HepG2 (cell line): Measurements from ENCODE around the gene OPRL1. TPM values are rescaled to one million over a fixed set of nuclear protein-coding genes. Genes with fewer than 3 reads are reported as not detected.

Experiments
- ARNT ChIP-seq: fragments of 450-650 bp; IDR thresholded peaks from 2 replicates; pipeline ENCODE4 v1.6.1; 2017
- BCL6 ChIP-seq: IDR thresholded peaks from 2 replicates; pipeline ENCODE4 v1.6.1; 2016; ENCODE audit warnings: missing genetic modification reagents, missing compliant biosample characterization
- GMEB2 ChIP-seq: IDR thresholded peaks from 2 replicates; pipeline ENCODE4 v1.6.1; 2016; ENCODE audit warnings: missing biosample characterization, missing genetic modification reagents, low read depth
- GRHL1 ChIP-seq: sonication (generic); formaldehyde crosslinking; conservative IDR thresholded peaks from 2 replicates; pipeline ENCODE4 v1.8.0; 2022; ENCODE audit warnings: missing genetic modification reagents
- KAT7 ChIP-seq: IDR thresholded peaks from 2 replicates; pipeline ENCODE4 v1.6.1; 2018; ENCODE audit warnings: borderline replicate concordance, missing compliant biosample characterization
- KDM2A ChIP-seq: sonication (generic); formaldehyde crosslinking; IDR thresholded peaks from 2 replicates; pipeline ENCODE4 v1.4.0; 2020; ENCODE audit warnings: low read depth, missing genetic modification reagents, borderline replicate concordance
- NCOA2 ChIP-seq: sonication (generic); formaldehyde crosslinking; IDR thresholded peaks from 2 replicates; pipeline ENCODE4 v1.8.0; 2022; ENCODE audit warnings: inconsistent platforms
- NFE2L2 ChIP-seq: fragments of 150-350 bp; IDR thresholded peaks from 2 replicates; pipeline ENCODE4 v1.6.1; 2014; ENCODE audit warnings: low read length
- NR2F6 ChIP-seq, 2 experiments: IDR thresholded peaks; 2 replicates each; pipeline ENCODE4 v1.6.1; 2016; ENCODE audit warnings: antibody characterized with exemption in 1 of 2, mild to moderate bottlenecking in 1 of 2
- RAD21 ChIP-seq: fragments of 450-650 bp; formaldehyde crosslinking; IDR thresholded peaks from 2 replicates; pipeline ENCODE4 v1.5.0; 2020; ENCODE audit warnings: mild to moderate bottlenecking
- REXO4 ChIP-seq: sonication (generic); formaldehyde crosslinking; IDR thresholded peaks from 2 replicates; pipeline ENCODE4 v1.8.0; 2022; ENCODE audit warnings: missing genetic modification reagents, mild to moderate bottlenecking, borderline replicate concordance
- RXRB ChIP-seq: IDR thresholded peaks from 2 replicates; pipeline ENCODE4 v1.6.1; 2016; ENCODE audit warnings: borderline replicate concordance, missing genetic modification reagents, missing compliant biosample characterization
- SOX6 ChIP-seq, 2 experiments: fragments of 450-650 bp in 1 of 2; sonication (generic) in 1 of 2; formaldehyde crosslinking in 1 of 2; IDR thresholded peaks; 2 replicates each; pipeline versions ENCODE4 v1.4.0 to v1.6.1; 2017 to 2020; ENCODE audit warnings: antibody characterized with exemption in 1 of 2, mild to moderate bottlenecking in 1 of 2, missing genetic modification reagents in 1 of 2
- THYN1 ChIP-seq: sonication (generic); formaldehyde crosslinking; IDR thresholded peaks from 2 replicates; pipeline ENCODE4 v1.8.1; 2023; ENCODE audit warnings: low read depth, mild to moderate bottlenecking, moderate library complexity, missing genetic modification reagents, borderline replicate concordance
- TSC22D2 ChIP-seq: sonication (generic); formaldehyde crosslinking; IDR thresholded peaks from 2 replicates; pipeline ENCODE4 v1.5.1; 2020; ENCODE audit warnings: missing genetic modification reagents, mild to moderate bottlenecking, borderline replicate concordance
- ZBTB25 ChIP-seq: IDR thresholded peaks from 2 replicates; pipeline ENCODE4 v1.6.1; 2018; ENCODE audit warnings: missing genetic modification reagents
- ZBTB26 ChIP-seq: IDR thresholded peaks from 2 replicates; pipeline ENCODE4 v1.6.1; 2016; ENCODE audit warnings: missing compliant biosample characterization, missing genetic modification reagents, borderline replicate concordance
- ZNF263 ChIP-seq: sonication (generic); formaldehyde crosslinking; IDR thresholded peaks from 2 replicates; pipeline ENCODE4 v1.4.0; 2020; ENCODE audit warnings: missing genetic modification reagents
- ZNF3 ChIP-seq: IDR thresholded peaks from 2 replicates; pipeline ENCODE4 v1.7.0; 2017; ENCODE audit warnings: inconsistent platforms
- ZNF552 ChIP-seq: sonication (generic); formaldehyde crosslinking; IDR thresholded peaks from 2 replicates; pipeline ENCODE4 v1.9.0; 2022; ENCODE audit warnings: missing genetic modification reagents, mild to moderate bottlenecking, borderline replicate concordance
- ZNF557 ChIP-seq: sonication (generic); formaldehyde crosslinking; IDR thresholded peaks from 2 replicates; pipeline ENCODE4 v1.4.0; 2020; ENCODE audit warnings: missing genetic modification reagents
- ZNF577 ChIP-seq: sonication (generic); formaldehyde crosslinking; IDR thresholded peaks from 2 replicates; pipeline ENCODE4 v1.4.0; 2020; ENCODE audit warnings: mild to moderate bottlenecking, low read depth, missing genetic modification reagents, borderline replicate concordance
- ZNF768 ChIP-seq: sonication (generic); formaldehyde crosslinking; IDR thresholded peaks from 2 replicates; pipeline ENCODE4 v1.4.0; 2020; ENCODE audit warnings: missing genetic modification reagents
- ZZZ3 ChIP-seq: sonication (generic); formaldehyde crosslinking; IDR thresholded peaks from 2 replicates; pipeline ENCODE4 v1.4.0; 2020; ENCODE audit warnings: missing genetic modification reagents, mild to moderate bottlenecking, borderline replicate concordance
- polyA plus RNA-seq, 8 experiments: library from polyadenylated mRNA; depleted of rRNA in 3 of 8; stranded (reverse) in 7 of 8; unstranded in 1 of 8; fragments of >200 nt; fragmentation: Illumina TruSeq in 4 of 8; extraction: Trizol in 4 of 8; gene quantifications; 2 replicates each; pipeline versions ENCODE4 v1.2.1 to v1.2.3, GENCODE V29; 2011 to 2016; ENCODE audit warnings: low read depth in 4 of 8, missing spikeins in 1 of 8, mixed read lengths in 1 of 8; ENCODE audit not compliant: insufficient read depth in 1 of 8
- total RNA-seq, 5 experiments: library from RNA; depleted of rRNA; stranded (reverse); fragments of >200 nt; fragmentation: Illumina TruSeq; extraction: Trizol; gene quantifications; 2 replicates each; pipeline ENCODE4 v1.2.3, GENCODE V29; 2016; ENCODE audit warnings: low read depth in 1 of 5

The OPRL1 gene
- total and polyA plus RNA-seq, 2 of the 13 experiments (the other 11 are each of a cell fraction or from before 2014, with no cell fraction given) = 0.35 to 0.71 TPM

- TF ChIP-seq GRHL1 (CRISPR knock-in tag) (no peak), ZBTB25 (CRISPR knock-in tag) (0 out of 2 replicates have a peak, but pooled peaks have one; percentile 12), BCL6 (CRISPR knock-in tag) (peak; percentile 10; the same call in 1 of the 2 replicates), ZZZ3 (CRISPR knock-in tag) (peak; percentile 69; the same call in 1 of the 2 replicates), REXO4 (CRISPR knock-in tag) (no peak; the same call in 1 of the 2 replicates), THYN1 (CRISPR knock-in tag) (no peak), KAT7 (CRISPR knock-in tag) (no peak; the same call in 1 of the 2 replicates), RAD21 (CRISPR knock-in tag) (peak; percentile 25; the same call in 1 of the 2 replicates), ZNF263 (CRISPR knock-in tag) (peak; percentile 92), TSC22D2 (CRISPR knock-in tag) (peak; percentile 60; the same call in 1 of the 2 replicates), ZNF768 (CRISPR knock-in tag) (peak; percentile 34; the same call in 1 of the 2 replicates), ZNF557 (CRISPR knock-in tag) (no peak), ARNT (no peak), NFE2L2 (no peak), KDM2A (CRISPR knock-in tag) (peak; percentile 67; the same call in 1 of the 2 replicates), SOX6 (IDR thresholded peaks at IDR 0.05) (no peak), SOX6 (CRISPR knock-in tag; IDR thresholded peaks at IDR 0.05) (no peak; the same call in 1 of the 2 replicates), ZBTB26 (CRISPR knock-in tag) (no peak; the same call in 1 of the 2 replicates), NCOA2 (CRISPR knock-in tag) (peak; percentile 38), ZNF3 (CRISPR knock-in tag) (no peak), ZNF577 (CRISPR knock-in tag) (no peak), GMEB2 (no peak), RXRB (CRISPR knock-in tag) (peak; percentile 78), NR2F6 (IDR thresholded peaks at IDR 0.05) (peak; percentile 70), NR2F6 (CRISPR knock-in tag; IDR thresholded peaks at IDR 0.05) (peak; percentile 67), ZNF552 (CRISPR knock-in tag) (peak; percentile 90; the same call in 1 of the 2 replicates)
Measured at GRCh38 chr20:64065062-64065973, 14.6 kb upstream of the OPRL1 start (continued).
